Left lung (tissue), 10 donors: ENCODE data around the gene SLC9A7. TPM values are rescaled to one million over a fixed set of nuclear protein-coding genes. Genes with fewer than 3 reads are reported as not detected.
A peak's percentile ranks its signal among the peaks of the same experiment; 100 is the strongest.

Source experiments
- ATAC-seq: fragments of 200-7000 bp; cut with Tn5 transposase; one replicate; pipeline ENCODE4 v1.9.1; 2020; ENCODE audit warnings: moderate library complexity
- DNase-seq, 4 donors: peaks; one replicate each; pipeline ENCODE4 v3.0.0-alpha.2; 2013 to 2020
- H3K27ac ChIP-seq, 2 donors: fragments of 200-600 bp; sonication (generic) in 1 of 2; one replicate each; pipeline versions ENCODE4 v1.5.0 to v1.8.0; 2020 to 2021
- H3K27me3 ChIP-seq, 2 donors: fragments of 200-600 bp; sonication (generic) in 1 of 2; one replicate each; pipeline versions ENCODE4 v1.5.0 to v1.8.0; 2020 to 2021
- H3K36me3 ChIP-seq, 2 donors: fragments of 200-600 bp; sonication (generic) in 1 of 2; one replicate each; pipeline versions ENCODE4 v1.5.0 to v1.8.0; 2020 to 2021
- H3K4me1 ChIP-seq, 2 donors: fragments of 200-600 bp; one replicate each; pipeline ENCODE4 v1.8.0; 2021
- H3K4me3 ChIP-seq, 2 donors: fragments of 200-600 bp; sonication (generic) in 1 of 2; one replicate each; pipeline versions ENCODE4 v1.5.0 to v1.8.0; 2020 to 2021; ENCODE audit warnings: mild to moderate bottlenecking in 1 of 2
- H3K9me3 ChIP-seq, 2 donors: fragments of 200-600 bp; sonication (generic) in 1 of 2; one replicate each; pipeline versions ENCODE4 v1.5.0 to v1.8.0; 2020 to 2021
- intact Hi-C, 2 donors: fragments of 100-400 bp; cut with DNase I; formaldehyde crosslinking; loops; one replicate each; pipeline versions ENCODE4 v1.11.2 to v1.14.2; 2022
- polyA plus RNA-seq, 6 donors: library from polyadenylated mRNA; unstranded; fragments of 120-200 nt; gene quantifications; one replicate each; pipeline ENCODE4 v1.2.1, GENCODE V29; 2013; ENCODE audit not compliant: insufficient read length in 6 of 6
- total RNA-seq, 2 donors: library from RNA; stranded (reverse); fragmentation: NEBNext Ultra II Directional; extraction: Animal tissue kit (Norgen Biotek cat#: 25700); gene quantifications; one replicate each; pipeline ENCODE4 v1.2.1, GENCODE V29; 2021
- TF ChIP-seq, protein P1 (sequence below), 2 donors: fragments of 200-600 bp; sonication (generic) in 1 of 2; IDR thresholded peaks; one replicate each; pipeline versions ENCODE4 v1.5.0 to v1.8.0; 2021; ENCODE audit warnings: antibody characterized with exemption in 2 of 2
- donor health status: DM: no; HTN: yes; CAD: no.
- donor health status: DM: no; HTN: no; CAD: no.

The SLC9A7 gene
- total and polyA plus RNA-seq, 8 donors: 2.3 to 10.5 (median 3.2) TPM

DNA sequence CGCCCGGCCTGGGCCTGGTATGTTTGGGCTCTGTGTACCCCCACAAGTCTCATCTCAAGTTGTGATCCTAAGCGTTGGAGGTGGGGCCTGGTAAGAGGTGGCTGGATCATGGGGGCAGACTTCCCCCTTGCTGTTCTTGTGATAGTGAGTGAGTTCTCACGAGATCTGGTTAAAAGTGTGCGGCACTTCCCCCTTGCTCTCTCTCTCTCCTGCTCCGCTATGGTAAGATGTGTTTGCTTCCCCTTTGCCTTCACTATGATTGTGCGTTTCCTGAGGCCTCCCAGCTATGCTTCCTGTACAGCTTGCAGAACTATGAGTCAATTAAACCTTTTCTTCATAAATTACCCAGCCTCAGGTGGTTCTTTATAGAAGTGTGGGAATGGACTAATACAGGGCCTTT is 132.4 kb downstream of the SLC9A7 start:
- Histone ChIP-seq H3K4me3 (no peak overlapping the region), H3K27me3 (no peaks in the 10 kb centered on the region), H3K36me3 (no peaks in the 10 kb centered on the region), H3K4me1 (peaks cover 0 to 33% of the 10 kb centered on the region in 2 donors), H3K27ac (peak overlapping the region in 1 of 2 donors; percentile 93), H3K9me3 (no peaks in the 10 kb centered on the region)
- TF ChIP-seq, protein P1, sequence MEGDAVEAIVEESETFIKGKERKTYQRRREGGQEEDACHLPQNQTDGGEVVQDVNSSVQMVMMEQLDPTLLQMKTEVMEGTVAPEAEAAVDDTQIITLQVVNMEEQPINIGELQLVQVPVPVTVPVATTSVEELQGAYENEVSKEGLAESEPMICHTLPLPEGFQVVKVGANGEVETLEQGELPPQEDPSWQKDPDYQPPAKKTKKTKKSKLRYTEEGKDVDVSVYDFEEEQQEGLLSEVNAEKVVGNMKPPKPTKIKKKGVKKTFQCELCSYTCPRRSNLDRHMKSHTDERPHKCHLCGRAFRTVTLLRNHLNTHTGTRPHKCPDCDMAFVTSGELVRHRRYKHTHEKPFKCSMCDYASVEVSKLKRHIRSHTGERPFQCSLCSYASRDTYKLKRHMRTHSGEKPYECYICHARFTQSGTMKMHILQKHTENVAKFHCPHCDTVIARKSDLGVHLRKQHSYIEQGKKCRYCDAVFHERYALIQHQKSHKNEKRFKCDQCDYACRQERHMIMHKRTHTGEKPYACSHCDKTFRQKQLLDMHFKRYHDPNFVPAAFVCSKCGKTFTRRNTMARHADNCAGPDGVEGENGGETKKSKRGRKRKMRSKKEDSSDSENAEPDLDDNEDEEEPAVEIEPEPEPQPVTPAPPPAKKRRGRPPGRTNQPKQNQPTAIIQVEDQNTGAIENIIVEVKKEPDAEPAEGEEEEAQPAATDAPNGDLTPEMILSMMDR (IDR thresholded peaks at IDR 0.05): no peak
- intact Hi-C loops: no loop called here
- peak; percentile 14 for ATAC-seq
- peak in 2 of 4 donors; percentile 44 to 54 for DNase-seq

- intact Hi-C loops: no loop called here
- H3K36me3 ChIP-seq: no peaks in the 10 kb centered on the region
- no peak for ATAC-seq
- TF ChIP-seq, protein P1 (IDR thresholded peaks at IDR 0.05): no peak
- H3K4me3 ChIP-seq: no peak overlapping the region
- peaks cover 0 to 26% of the 10 kb centered on the region in 2 donors for H3K4me1 ChIP-seq
- H3K9me3 ChIP-seq: no peaks in the 10 kb centered on the region
- H3K27ac ChIP-seq: no peak overlapping the region
- no peak for DNase-seq
- no peaks in the 10 kb centered on the region for H3K27me3 ChIP-seq
Measured at GRCh38 chrX:46624090-46624786, 134.7 kb downstream of the SLC9A7 start.

DNA sequence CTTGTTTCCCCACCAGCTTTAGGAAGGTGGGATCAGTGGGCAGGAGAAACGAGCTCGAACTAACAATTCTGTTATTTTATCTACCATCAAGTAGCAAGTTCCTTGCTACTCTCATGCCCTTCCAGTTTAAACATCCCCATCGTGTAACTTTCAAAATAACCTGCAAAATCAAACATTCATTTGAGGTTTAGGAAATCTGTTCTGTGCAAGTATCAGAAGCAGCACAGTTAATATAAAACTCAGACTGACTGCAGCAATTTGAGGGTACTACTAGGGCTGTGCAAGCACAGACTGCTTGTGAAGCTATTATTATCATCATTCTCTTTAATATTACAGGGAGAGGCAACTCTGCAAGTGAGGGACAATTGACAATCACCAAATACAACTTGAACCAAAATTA is 137.3 kb downstream of the SLC9A7 start:
- Histone ChIP-seq H3K27me3 (no peaks in the 10 kb centered on the region), H3K27ac (no peak overlapping the region), H3K4me3 (no peak overlapping the region), H3K36me3 (no peaks in the 10 kb centered on the region), H3K9me3 (no peaks in the 10 kb centered on the region), H3K4me1 (peaks cover 0 to 9% of the 10 kb centered on the region in 2 donors)
- no peak for ATAC-seq
- TF ChIP-seq, protein P1 (IDR thresholded peaks at IDR 0.05): no peak
- intact Hi-C loops: no loop called here
- DNase-seq: no peak

GRCh38 chrX:46620505-46620904 is 138.4 kb downstream of the SLC9A7 start:
- intact Hi-C loops: no loop called here
- Histone ChIP-seq H3K27ac (no peak overlapping the region), H3K36me3 (no peaks in the 10 kb centered on the region)

GRCh38 chrX:46618947-46619346 is 140.0 kb downstream of the SLC9A7 start:
- DNase-seq (no peak), ATAC-seq (no peak)
- H3K4me3 ChIP-seq: no peak overlapping the region
- TF ChIP-seq, protein P1 (IDR thresholded peaks at IDR 0.05): no peak
- intact Hi-C loops: no loop called here
- H3K4me1 ChIP-seq: no peaks in the 10 kb centered on the region
- H3K27me3 ChIP-seq: no peaks in the 10 kb centered on the region
- H3K27ac ChIP-seq: no peak overlapping the region
- H3K9me3 ChIP-seq: no peaks in the 10 kb centered on the region
- H3K36me3 ChIP-seq: no peaks in the 10 kb centered on the region

More at GRCh38 chrX:46620505-46620904, 138.4 kb downstream of the SLC9A7 start:
- Histone ChIP-seq H3K27me3 (no peaks in the 10 kb centered on the region), H3K4me1 (no peaks in the 10 kb centered on the region), H3K4me3 (no peak overlapping the region), H3K9me3 (no peaks in the 10 kb centered on the region)
- DNase-seq: no peak
- TF ChIP-seq, protein P1 (IDR thresholded peaks at IDR 0.05): no peak
- ATAC-seq: peak; percentile 66
